GM21381 (cell line): ENCODE results near the gene RIC3.

Source experiments
- ATAC-seq: cut with Tn5 transposase; IDR thresholded peaks from one replicate; pipeline ENCODE4 v1.9.1; 2021; ENCODE audit warnings: mild to moderate bottlenecking, moderate library complexity; ENCODE audit not compliant: unreplicated experiment

The RIC3 gene

GRCh38 chr11:8090756-8091155 is 78.1 kb downstream of the RIC3 start:
- no peak for ATAC-seq

GRCh38 chr11:8089791-8090510 is 78.9 kb downstream of the RIC3 start:
- ATAC-seq: no peak

GRCh38 chr11:8087756-8088155 is 81.1 kb downstream of the RIC3 start:
- ATAC-seq: no peak

- ATAC-seq: no peak
Observed at GRCh38 chr11:8087185-8087584, 81.6 kb downstream of the RIC3 start.

- ATAC-seq: no peak
Observed at GRCh38 chr11:8086571-8086970, 82.3 kb downstream of the RIC3 start.

GRCh38 chr11:8086001-8086479 is 82.8 kb downstream of the RIC3 start:
- no peak for ATAC-seq

- no peak for ATAC-seq
Observed at GRCh38 chr11:8085011-8085645, 83.7 kb downstream of the RIC3 start.

GRCh38 chr11:8084352-8084751 is 84.5 kb downstream of the RIC3 start:
- no peak for ATAC-seq

GRCh38 chr11:8083871-8084281 is 84.9 kb downstream of the RIC3 start:
- ATAC-seq: no peak

GRCh38 chr11:8083088-8083395 is 85.8 kb downstream of the RIC3 start:
- no peak for ATAC-seq

GRCh38 chr11:8082391-8083087 is 86.3 kb downstream of the RIC3 start:
- no peak for ATAC-seq

GRCh38 chr11:8081591-8082250 is 87.1 kb downstream of the RIC3 start:
- no peak for ATAC-seq

- no peak for ATAC-seq
Observed at GRCh38 chr11:8080674-8081590, 87.9 kb downstream of the RIC3 start, which contains the start of gene TUB. Gene TUB (plus strand): TSS chr11:8081211. CDS start chr11:8081511, 300 bp downstream.

GRCh38 chr11:8080069-8080670 is 88.7 kb downstream of the RIC3 start:
- ATAC-seq: no peak

GRCh38 chr11:8079111-8079675 is 89.6 kb downstream of the RIC3 start:
- no peak for ATAC-seq

- no peak for ATAC-seq
Observed at GRCh38 chr11:8075119-8075726, 93.6 kb downstream of the RIC3 start.

GRCh38 chr11:8071616-8072581 is 96.9 kb downstream of the RIC3 start:
- no peak for ATAC-seq
